Measurements from ENCODE around the gene PTPN4. TPM values are rescaled to one million over a fixed set of nuclear protein-coding genes. Genes with fewer than 3 reads are reported as not detected.

The PTPN4 gene
- total and polyA plus RNA-seq, 2 of the 8 experiments (the other 6 are each of a cell fraction or from before 2014, with no cell fraction given): 28.5 to 105 TPM

GRCh38 chr2:119772767-119773166, 13.0 kb downstream of the PTPN4 start:
- no peak overlapping the region for H2BK15ac ChIP-seq (ENCODE audit: low read length)
- no peak overlapping the region for H3K56ac ChIP-seq (replicated peaks; ENCODE audit: insufficient read length, low read depth, low read length)
- no peak for DNase-seq (ENCODE audit: low read depth in 1 of 2, low spot score in 2 of 2)
- H3K27ac ChIP-seq (ENCODE audit: low read depth, low read length): no peak overlapping the region
- no peak overlapping the region for H3K9ac ChIP-seq (replicated peaks in 1 of 4; ENCODE audit: extremely low read depth in 1 of 4, low read depth in 3 of 4, low read length in 3 of 4)
- no peak overlapping the region for H2BK5ac ChIP-seq (ENCODE audit: low read depth, low read length)
- H3K36me3 ChIP-seq (ENCODE audit: control insufficient read depth in 2 of 4, insufficient read depth in 4 of 4, low read length in 3 of 4): no peaks in the 10 kb centered on the region
- no peaks in the 10 kb centered on the region for H3K9me3 ChIP-seq (ENCODE audit: insufficient read depth in 2 of 2, low read depth in 1 of 2, low read length in 1 of 2)
- no peak for FAIRE-seq
- peaks cover 12 to 27% of the 10 kb centered on the region in 2 experiments for H4K20me1 ChIP-seq (replicated peaks in 1 of 2; ENCODE audit: control insufficient read depth in 1 of 2, insufficient read depth in 2 of 2, low read length in 2 of 2)
- no peaks in the 10 kb centered on the region for H3K27me3 ChIP-seq (replicated peaks in 1 of 4; ENCODE audit: control insufficient read depth in 3 of 4, extremely low read depth in 1 of 4, insufficient read depth in 3 of 4, low read length in 3 of 4)
- H2BK20ac ChIP-seq (ENCODE audit: low read length): no peak overlapping the region
- ChIA-PET CTCF (ENCODE audit: partially characterized antibody) (interaction anchor here (0.8 to 1.4 kb wide), 3 partner anchors 20 to 403 kb away, joined by 3 to 4 read pairs (median 3); no protein-coding TSS in a partner anchor), POLR2A (ENCODE audit: partially characterized antibody) (interaction anchor here (0.9 to 1.8 kb wide), 4 partner anchors 10 to 104 kb away, joined by 3 to 6 read pairs (median 5); partner anchors contain the start of gene PTPN4)
- H3K4me2 ChIP-seq (ENCODE audit: insufficient read depth in 1 of 2, low read depth in 2 of 2, low read length in 2 of 2): no peak overlapping the region
- H3K14ac ChIP-seq (ENCODE audit: insufficient read length): no peak overlapping the region
- H3K79me1 ChIP-seq (ENCODE audit: low read depth, low read length): peaks cover 5% of the 10 kb centered on the region
- H3K23ac ChIP-seq (ENCODE audit: insufficient read length): no peak overlapping the region
- peaks cover 0 to 9% (median 4%) of the 10 kb centered on the region in 4 experiments for H3K4me1 ChIP-seq (replicated peaks in 1 of 4; ENCODE audit: control insufficient read depth in 3 of 4, insufficient read depth in 4 of 4, low read length in 3 of 4)
- H4K91ac ChIP-seq (replicated peaks; ENCODE audit: insufficient read length, low read length): no peak overlapping the region
- H2AFZ ChIP-seq (ENCODE audit: low read length): no peak overlapping the region
- H3K4ac ChIP-seq (replicated peaks; ENCODE audit: insufficient read length, low read depth, low read length): no peak overlapping the region
- H2BK120ac ChIP-seq (replicated peaks; ENCODE audit: low read depth, low read length): no peak overlapping the region
- 94% methylated on average over 4 of the region's 4 CpGs; no CpG with 5 or more reads in 1 of the 2 experiments for WGBS, 2 experiments (ENCODE audit: extremely low coverage in 1 of 2, insufficient coverage in 1 of 2, insufficient read length in 1 of 2, insufficient replicate concordance in 2 of 2, low coverage in 1 of 2, low lambda C conversion rate in 2 of 2, missing lambda C conversion rate in 1 of 2)
- H2BK12ac ChIP-seq (ENCODE audit: low read depth, low read length): no peak overlapping the region
- no peak for TF ChIP-seq USF2 (IDR thresholded peaks at IDR 0.05; ENCODE audit: low read length)
- no peak for TF ChIP-seq CHD1 (IDR thresholded peaks at IDR 0.05; ENCODE audit: low read depth, low read length)
- TF ChIP-seq JUN (IDR thresholded peaks at IDR 0.05; ENCODE audit: low read depth, low read length): no peak
- no peak for TF ChIP-seq CHD2 (IDR thresholded peaks at IDR 0.05; ENCODE audit: low read length)
- TF ChIP-seq TAF1 (IDR thresholded peaks at IDR 0.05; ENCODE audit: low read depth, low read length): no peak
- no peak for TF ChIP-seq CBX5 (IDR thresholded peaks at IDR 0.05; ENCODE audit: low read depth, low read length)
- no peak for TF ChIP-seq TEAD4 (IDR thresholded peaks at IDR 0.05; ENCODE audit: low read depth, low read length)
- TF ChIP-seq RBBP5 (IDR thresholded peaks at IDR 0.05; ENCODE audit: borderline replicate concordance, low read depth, low read length): no peak
- no peak for TF ChIP-seq KDM1A (IDR thresholded peaks at IDR 0.05; ENCODE audit: borderline replicate concordance, low read length)
- H3K23me2 ChIP-seq (ENCODE audit: low read depth, low read length): no peaks in the 10 kb centered on the region
- no peak overlapping the region for H2AK5ac ChIP-seq (ENCODE audit: low read depth, low read length)
- H3K4me3 ChIP-seq (ENCODE audit: extremely low read depth in 1 of 4, insufficient read depth in 2 of 4, low read depth in 3 of 4, low read length in 4 of 4): no peak overlapping the region
- peaks cover 33 to 100% of the 10 kb centered on the region in 2 experiments for H3K79me2 ChIP-seq (ENCODE audit: control insufficient read depth in 1 of 2, insufficient read depth in 2 of 2, low read length in 2 of 2)
- no peak overlapping the region for H4K5ac ChIP-seq (ENCODE audit: insufficient read length, low read depth, low read length)
- H3K18ac ChIP-seq (ENCODE audit: extremely low read depth, low read length): no peak overlapping the region
- H4K8ac ChIP-seq (ENCODE audit: extremely low read depth, insufficient read depth, low read length): no peak overlapping the region

Measured in H1 (cell line).